RPMI8226 (cell line): ENCODE data around the gene VWA3A.
"Not testable (repeated sequence)": the region's sequence is repeated elsewhere in the genome, so short reads cannot be mapped to it uniquely, and the experiment has no call there.

Experiments
- DNase-seq: peaks from one replicate; pipeline ENCODE4 v3.0.0-alpha.2; 2015

VWA3A gene

DNA sequence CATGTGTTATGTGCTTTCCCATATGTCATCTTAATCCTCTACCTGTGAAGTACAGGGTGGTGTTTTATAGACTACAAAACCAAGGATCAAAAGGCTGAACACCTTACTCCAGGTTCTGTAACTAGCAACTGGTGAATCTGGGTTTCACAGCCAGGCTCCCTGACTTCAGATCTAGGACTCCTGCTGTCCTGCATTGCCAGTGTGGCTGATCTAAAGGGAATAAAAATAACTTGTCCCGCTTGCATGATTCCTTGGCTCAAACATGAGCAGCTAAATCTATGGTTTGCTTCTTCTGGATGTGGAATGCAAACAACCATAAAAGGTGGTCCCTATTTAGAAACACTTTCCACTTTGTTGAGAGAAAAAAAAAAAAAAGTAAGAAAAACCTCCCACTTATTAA, 3.7 kb upstream of the VWA3A start:
- no peak for DNase-seq

DNA sequence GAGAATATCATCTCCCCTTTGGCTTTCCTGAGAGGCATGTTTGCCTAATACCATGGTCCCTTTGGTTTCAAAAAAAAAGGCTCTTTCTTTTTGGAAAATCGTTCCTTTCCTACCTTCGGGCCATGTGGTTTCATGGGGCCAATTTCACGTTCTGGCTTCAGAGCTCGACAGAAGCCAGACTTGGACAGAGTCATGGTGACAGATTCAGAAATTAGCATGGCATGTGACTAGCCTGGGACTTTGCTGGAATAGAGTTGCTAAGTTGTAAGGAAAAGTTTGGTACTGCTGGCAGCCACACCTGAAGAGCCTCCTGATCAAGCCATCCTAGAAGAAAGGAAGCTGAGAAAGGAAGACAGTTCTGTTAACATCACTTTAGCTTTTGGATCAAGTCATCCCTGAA, 2.4 kb upstream of the VWA3A start:
- DNase-seq = no peak

DNA sequence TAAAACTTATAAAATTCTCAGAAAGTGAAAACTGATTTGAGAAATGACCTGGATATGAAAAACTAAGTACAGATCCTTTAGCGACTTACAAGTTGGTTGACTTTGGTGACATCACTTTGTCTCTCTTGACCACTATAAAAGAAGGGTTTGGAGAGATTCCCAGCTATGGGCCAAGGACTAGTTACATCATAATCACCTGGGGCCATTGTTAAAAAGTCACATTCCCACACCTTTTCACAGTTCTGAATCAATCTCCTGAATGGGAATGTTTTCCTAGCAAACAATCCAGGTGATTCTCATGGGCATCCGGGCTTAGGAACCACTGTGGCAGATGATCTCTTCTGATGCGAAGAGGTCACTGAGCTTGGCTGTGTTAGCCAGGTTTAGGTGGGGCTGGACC, 620 bp upstream of the VWA3A start:
- no peak for DNase-seq

DNA sequence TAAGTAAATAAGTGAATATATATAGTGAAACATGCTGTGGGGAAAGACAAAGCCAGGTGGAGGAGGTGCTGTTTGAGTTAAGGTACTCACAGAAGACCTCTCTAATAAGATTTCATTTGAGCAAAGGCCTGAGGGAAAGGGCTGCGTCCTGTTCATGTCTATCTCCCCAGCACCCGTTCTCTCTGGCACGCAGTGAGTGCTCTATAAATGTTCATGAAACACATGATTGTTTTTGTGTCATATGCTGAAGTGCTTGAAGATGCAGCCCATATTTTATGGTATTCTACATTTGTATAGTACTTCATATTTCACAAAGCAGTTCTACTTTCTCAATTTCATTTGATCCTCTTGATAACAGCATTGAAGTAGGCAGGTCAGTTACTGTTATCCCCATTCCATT, 990 bp downstream of the VWA3A start:
- DNase-seq = no peak

DNA sequence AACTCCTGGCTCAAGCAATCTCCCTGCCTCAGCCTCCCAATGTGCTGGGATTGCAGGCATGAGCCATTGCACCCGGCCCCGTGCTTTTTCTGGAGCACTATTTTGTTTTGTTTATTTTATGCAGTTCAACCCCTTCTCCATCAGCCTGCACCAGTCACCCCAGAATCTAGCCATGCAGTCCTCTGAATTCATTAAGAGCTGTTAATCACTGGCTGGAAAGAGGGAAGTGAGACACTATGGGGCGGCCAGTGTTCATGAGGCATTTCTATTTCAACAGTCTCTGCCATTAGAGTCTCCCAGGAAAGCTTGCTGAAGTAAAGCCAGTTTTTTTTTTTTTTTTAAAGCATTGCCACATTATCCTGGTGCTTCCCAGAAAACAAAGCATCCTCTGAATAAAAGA, 1.7 kb downstream of the VWA3A start:
- DNase-seq = peak; percentile 49

DNA sequence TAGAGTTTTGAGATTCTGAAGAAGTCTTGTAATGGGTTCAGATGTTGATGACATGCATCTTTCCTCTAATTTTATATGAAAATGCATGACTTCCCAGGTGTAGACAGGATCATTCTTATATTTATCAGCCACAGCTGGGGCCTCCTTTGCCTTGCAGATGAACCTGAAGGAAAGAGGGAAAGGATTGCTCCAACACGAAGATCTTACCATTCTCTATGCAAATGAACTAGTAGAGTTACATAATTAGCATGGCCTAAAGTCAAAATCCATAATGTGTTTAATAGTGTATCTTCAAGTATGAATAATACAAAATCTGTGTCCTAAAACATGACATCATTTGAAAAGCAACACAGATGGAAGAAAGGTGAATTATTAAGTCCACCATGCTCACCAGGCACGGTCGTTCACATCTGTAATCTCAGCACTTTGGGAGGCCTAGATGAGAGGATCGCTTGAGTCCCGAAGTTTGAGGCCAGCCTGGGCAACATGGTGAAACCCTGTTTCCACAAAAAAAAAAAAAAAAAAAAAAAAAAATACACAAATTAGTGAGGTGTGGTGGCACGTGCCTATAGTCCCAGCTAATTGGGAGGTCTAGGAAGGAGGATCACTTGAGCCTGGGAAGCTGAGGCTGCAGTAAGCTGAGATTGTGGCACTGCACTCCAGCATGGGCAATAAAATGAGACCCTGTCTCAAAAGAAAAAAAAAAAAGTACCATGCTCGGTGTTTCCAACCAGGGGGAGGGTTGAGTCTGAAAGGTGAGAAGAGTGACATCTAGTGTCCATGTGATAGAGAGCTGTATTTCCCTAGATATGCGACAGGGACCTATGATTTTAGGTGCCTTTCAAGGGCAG, 6.3 kb downstream of the VWA3A start:
- peak; percentile 70 for DNase-seq

DNA sequence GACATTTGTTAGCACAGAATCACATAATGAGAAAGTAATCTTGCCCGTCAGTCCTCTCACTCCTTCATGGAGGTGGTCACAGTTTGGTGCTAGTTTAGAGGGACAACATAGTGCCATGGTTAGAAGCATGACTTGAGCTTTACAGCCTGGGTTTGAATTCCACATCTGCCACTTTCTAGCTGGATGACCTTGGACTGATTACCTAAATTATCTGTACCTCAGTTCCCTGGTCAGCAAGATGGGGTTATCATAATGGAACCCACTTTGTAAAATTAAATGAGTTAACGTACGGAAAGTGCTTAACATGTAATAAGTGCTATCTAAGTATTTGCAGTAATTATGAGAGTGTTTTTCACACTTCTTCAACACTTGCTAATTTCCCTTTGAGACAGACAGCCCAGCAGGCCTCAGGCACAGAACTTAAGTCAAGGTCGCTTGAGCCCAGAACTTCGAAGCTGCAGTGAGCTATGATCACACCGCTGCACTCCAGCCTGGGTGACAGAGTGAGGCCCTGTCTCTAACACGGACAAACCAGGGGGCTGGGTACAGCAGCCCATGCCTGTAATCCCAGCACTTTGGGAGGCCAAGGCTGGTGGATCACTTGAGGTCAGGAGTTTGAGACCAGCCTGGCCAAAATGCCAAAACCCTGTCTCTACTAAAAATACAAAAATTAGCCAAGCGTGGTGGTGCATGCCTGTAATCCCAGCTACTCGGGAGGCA, 7.1 kb downstream of the VWA3A start:
- DNase-seq = no peak

DNA sequence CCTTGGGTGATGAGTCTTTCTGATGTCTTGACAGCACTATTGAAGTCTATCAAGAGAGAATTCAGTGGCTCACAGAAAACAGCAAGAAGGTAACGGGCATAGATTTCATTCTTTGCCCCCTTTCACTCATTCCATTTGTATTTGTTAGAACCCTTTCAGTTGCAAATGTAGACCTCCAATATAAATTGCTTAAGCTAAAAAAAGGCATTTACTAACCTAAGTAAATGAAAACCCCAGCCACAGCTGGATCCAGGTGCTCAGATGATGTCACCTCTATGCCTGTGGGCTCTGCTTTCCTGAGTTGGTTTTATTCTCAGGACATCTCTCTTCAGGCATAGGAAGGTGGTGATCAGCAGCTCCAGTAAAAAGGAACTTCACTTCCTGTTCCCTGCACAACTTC, 11.1 kb downstream of the VWA3A start:
- DNase-seq = no peak

DNA sequence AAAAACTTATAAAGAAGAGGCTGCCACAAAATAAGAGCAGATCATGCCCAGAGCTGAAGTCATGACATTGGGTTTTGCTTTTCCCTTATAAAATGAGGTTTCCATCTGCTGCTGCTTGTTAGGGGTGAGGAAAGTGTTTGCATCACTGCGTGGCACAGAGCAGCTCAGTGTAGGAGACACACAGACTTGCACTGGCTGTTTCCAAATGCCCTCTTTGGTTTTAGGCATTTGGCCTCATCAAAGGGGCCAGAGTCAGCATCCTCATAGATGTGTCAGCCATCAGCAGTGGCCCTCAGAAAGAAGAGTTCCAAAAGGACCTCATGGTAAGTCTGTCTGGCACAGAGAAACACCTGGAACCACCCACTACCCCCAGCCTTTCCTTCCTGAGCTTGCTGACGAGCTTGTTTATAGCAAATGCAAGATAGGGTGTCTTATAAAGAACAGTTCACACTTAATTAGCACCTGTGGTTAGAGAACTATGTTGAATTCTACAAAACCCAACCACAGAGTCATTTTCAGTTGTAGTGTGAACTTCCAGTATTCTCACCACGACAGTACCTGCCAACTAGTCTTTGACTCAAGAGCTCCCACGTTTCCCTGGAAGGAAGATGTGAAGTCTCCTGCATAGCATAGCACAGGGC, 17.0 kb downstream of the VWA3A start:
- peak; percentile 75 for DNase-seq

DNA sequence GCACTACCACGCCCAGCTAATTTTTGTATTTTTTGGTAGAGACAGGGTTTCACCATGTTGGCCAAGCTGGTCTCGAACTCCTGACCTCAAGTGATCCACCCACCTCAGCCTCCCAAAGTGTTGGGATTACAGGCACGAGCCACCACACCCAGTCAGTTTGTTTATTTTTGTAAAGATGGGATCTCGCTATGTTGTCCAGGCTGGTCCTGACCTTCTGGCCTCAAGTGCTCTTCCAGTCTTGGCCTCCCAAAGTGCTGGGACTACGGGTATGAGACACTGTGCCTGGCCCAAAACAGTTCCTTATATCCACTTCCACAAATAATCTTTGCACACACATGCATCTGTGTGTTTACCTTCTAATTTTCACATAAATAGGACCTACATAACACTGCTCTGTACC, 19.3 kb downstream of the VWA3A start:
- not testable (repeated sequence) for DNase-seq

DNA sequence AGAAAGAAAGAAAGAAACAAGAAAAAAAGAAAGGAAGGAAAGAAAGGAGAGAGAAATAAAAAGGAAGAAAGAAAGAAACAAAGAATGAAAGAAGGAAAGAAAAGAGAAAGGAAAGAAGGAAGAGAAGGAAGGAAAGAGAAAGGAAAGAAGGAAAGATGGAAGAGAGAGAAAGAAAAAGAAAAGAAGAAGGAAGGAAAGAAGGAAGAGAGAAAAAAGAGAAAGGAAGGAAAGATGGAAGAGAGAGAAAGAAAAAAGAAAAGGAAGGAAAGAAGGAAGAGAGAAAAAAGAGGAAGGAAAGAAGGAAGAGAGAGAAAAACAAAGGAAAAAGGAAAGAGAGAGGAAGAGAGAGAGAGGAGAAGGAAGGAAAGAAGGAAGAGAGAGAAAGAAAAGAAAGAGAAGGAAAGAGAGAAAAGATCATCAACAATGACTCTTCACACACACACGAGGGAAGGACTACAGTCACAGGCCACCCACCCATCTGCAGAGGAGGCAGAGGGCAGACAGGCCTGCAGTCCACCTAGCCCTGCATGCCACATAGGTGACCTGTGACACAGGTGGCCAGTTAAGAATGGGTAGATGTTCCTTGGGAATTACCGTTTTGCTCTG, 23.9 kb downstream of the VWA3A start:
- DNase-seq = no peak

DNA sequence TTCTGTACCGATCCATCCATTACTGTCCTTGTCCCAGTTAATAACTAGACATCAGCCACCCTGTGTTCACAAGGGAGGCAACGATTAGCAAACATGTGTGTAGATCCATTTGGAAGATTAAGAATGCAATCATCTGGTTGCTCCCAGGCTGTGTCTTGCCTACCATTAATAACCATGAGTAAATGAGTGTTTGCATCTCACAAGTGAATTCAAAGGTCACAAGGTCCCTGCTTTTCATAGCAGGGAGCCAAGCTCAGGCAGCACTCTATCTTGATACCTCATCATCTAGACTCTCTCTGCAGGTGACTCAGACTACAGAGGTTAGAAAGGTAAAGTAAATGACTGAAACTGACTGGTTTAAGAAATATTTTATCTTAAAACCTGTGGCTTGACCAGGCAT, 25.3 kb downstream of the VWA3A start:
- DNase-seq = no peak

GRCh38 chr16:22120440-22120839, 28.1 kb downstream of the VWA3A start:
- peak; percentile 41 for DNase-seq

- no peak for DNase-seq
These were observed 29.9 kb downstream of the VWA3A start for GRCh38 chr16:22122239-22122638.

GRCh38 chr16:22123146-22123545, 30.8 kb downstream of the VWA3A start:
- DNase-seq = peak; percentile 33

DNA sequence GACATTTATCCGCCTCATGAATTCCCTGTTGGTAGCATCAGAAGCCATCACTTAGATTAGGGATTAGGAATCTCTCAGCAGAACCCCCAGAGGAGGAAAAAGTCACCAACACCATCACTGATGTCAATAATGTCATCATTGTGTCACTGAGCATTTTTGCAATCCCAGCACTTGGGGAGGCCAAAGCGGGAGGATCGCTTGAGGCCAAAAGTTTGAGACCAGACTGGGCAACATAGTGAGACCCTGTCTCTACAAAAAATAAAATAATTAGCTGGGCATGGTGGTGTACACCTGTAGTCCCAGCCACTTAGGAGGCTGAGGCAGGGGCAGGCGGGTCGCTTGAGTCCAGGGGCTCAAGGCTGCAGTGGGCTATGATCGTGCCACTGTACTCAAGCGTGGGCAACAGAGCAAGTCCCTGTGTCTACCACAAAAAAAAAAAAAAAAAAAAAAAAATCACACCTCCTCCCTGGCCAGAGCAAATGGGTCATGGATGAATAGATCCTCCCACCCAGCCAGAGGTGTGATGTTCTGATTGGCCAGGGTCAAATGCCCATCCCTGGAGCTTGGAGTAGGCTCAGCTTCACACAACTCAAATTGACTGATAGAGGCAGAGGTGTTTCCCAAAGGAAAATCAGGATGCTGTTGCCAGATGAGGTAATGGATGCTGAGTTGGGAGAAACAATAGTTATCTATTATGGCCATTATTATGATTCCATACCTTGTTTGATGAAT, 31.6 kb downstream of the VWA3A start:
- DNase-seq = no peak

- DNase-seq = no peak
These were observed 32.4 kb downstream of the VWA3A start for GRCh38 chr16:22124583-22125284.

DNA sequence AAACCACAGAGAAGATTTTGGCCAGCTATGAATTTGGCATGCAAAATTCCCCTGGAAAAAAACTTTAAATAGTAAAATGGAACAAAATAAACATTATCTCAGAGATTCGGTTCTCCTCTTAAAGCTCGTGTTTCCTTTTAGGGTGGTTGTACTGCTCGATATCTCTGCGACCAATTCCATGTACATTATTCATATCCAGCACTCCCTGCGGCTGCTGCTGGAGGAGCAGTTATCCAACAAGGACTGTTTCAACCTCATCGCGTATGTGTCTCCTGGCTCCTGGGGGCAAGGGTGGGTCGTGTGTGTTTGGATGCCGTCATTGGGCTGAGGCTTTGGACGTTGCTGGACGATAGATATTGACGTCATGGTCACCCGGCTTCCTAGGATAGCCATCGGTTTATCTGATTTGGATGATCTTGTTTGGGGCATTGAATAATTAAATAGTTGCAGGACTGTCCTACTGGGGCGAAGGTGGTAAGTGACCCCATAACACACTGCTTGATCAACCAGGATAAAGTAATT, 33.8 kb downstream of the VWA3A start:
- DNase-seq = no peak

GRCh38 chr16:22128537-22128936, 36.2 kb downstream of the VWA3A start:
- DNase-seq = not testable (repeated sequence)

GRCh38 chr16:22130528-22130927, 38.2 kb downstream of the VWA3A start:
- DNase-seq = no peak

DNA sequence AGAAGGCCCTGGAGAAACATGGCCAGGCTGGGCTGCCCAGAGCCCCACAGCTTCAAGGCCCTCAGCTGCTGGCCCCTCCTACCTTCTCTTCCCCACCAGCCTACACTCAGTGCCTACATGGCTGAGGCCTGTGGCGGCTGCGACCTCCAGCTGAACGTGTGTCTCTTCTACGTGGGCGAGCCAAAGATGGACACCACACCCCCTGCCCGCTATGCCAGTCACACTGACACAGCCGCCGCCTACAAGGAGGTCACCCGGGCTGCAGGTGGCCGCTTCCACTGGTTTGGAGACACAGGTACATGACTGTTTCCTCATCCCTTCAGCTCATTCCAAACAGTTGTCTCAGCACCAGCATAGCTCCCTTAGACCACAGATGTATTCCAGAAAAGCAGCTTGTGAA, 40.5 kb downstream of the VWA3A start:
- no peak for DNase-seq

GRCh38 chr16:22138482-22138881, 46.1 kb downstream of the VWA3A start:
- DNase-seq = no peak
